Measurements from ENCODE around the gene TMEM171.

The TMEM171 gene

DNA sequence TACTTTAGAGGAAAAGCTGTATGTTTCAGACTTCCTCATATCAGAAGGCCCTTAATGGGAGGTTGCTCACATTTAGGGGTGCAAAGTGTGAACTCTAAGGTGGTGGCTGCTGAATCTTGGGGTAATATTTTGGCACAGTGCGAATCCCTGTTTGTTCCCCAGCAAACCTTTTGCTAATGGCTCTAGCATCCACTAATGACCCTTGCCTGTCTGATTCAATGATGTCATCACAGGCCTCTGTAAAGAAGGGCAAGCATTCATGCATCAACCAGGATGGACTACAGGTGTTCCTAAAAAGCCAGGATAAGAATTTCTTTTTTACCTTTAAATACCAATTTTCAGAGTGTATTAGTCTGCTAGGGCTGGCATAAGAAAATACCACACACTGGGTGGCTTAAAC lies 20.4 kb downstream of the TMEM171 start:
- no peak overlapping the region for H3K27ac ChIP-seq
- TF ChIP-seq, protein P1, sequence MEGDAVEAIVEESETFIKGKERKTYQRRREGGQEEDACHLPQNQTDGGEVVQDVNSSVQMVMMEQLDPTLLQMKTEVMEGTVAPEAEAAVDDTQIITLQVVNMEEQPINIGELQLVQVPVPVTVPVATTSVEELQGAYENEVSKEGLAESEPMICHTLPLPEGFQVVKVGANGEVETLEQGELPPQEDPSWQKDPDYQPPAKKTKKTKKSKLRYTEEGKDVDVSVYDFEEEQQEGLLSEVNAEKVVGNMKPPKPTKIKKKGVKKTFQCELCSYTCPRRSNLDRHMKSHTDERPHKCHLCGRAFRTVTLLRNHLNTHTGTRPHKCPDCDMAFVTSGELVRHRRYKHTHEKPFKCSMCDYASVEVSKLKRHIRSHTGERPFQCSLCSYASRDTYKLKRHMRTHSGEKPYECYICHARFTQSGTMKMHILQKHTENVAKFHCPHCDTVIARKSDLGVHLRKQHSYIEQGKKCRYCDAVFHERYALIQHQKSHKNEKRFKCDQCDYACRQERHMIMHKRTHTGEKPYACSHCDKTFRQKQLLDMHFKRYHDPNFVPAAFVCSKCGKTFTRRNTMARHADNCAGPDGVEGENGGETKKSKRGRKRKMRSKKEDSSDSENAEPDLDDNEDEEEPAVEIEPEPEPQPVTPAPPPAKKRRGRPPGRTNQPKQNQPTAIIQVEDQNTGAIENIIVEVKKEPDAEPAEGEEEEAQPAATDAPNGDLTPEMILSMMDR (conservative IDR thresholded peaks at IDR 0.05; ENCODE audit: low read depth) = no peak
- DNase-seq (ENCODE audit: low spot score) = no peak
- ChIA-PET CTCF (interaction anchor here (0.6 kb wide), 1 partner anchor 1245 kb away, joined by 3 read pairs; no protein-coding TSS in a partner anchor), POLR2A (ENCODE audit: low non-redundant PET) (no interaction called here)

- no peak for DNase-seq (ENCODE audit: low spot score)
- ChIA-PET POLR2A (ENCODE audit: low non-redundant PET) (no interaction called here), CTCF (no interaction called here)
- TF ChIP-seq, protein P1 (conservative IDR thresholded peaks at IDR 0.05; ENCODE audit: low read depth) = no peak
- H3K27ac ChIP-seq = no peak overlapping the region
Measured at GRCh38 chr5:73142035-73142434, 21.7 kb downstream of the TMEM171 start.

DNA sequence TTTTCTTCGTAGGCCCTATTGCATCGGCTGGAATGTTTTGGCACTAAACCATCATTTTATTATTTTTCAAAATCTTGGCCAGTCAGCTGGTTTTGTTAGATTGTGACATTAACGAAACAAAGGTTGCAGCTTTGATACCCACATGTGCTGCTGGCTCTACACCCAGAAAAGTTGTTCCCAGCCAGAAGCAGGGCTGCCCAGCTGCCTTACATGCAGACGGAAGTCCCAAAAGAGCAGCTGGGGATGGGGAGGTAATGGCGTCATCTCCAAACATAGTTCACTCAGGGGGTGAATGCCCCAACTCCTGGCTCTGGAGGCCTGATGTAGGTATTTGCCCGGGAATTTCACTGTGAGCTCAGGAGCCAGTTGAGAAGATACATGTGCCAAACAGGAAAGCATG lies 23.3 kb downstream of the TMEM171 start:
- ChIA-PET CTCF (interaction anchor here (0.6 to 0.9 kb wide), 2 partner anchors 58 to 60 kb away, joined by 3 read pairs; no protein-coding TSS in a partner anchor), POLR2A (ENCODE audit: low non-redundant PET) (no interaction called here)

GRCh38 chr5:73149540-73149939 lies 29.2 kb downstream of the TMEM171 start:
- CTCF ChIA-PET = no interaction called here

More for the DNA sequence above, 23.3 kb downstream of the TMEM171 start:
- TF ChIP-seq, protein P1 (conservative IDR thresholded peaks at IDR 0.05; ENCODE audit: low read depth) = no peak
- DNase-seq (ENCODE audit: low spot score) = no peak
- H3K27ac ChIP-seq = no peak overlapping the region

GRCh38 chr5:73150876-73151275 lies 30.5 kb downstream of the TMEM171 start:
- ChIA-PET POLR2A (ENCODE audit: low non-redundant PET) (no interaction called here), CTCF (interaction anchor here (0.7 to 1.0 kb wide), 3 partner anchors 28 to 300 kb away, joined by 3 to 5 read pairs (median 3); no protein-coding TSS in a partner anchor)
- no peak for DNase-seq (ENCODE audit: low spot score)
- TF ChIP-seq, protein P1 (conservative IDR thresholded peaks at IDR 0.05; ENCODE audit: low read depth) = no peak
- no peak overlapping the region for H3K27ac ChIP-seq

More at GRCh38 chr5:73149540-73149939, 29.2 kb downstream of the TMEM171 start:
- POLR2A ChIA-PET (ENCODE audit: low non-redundant PET) = no interaction called here
- no peak for DNase-seq (ENCODE audit: low spot score)
- TF ChIP-seq, protein P1 (conservative IDR thresholded peaks at IDR 0.05; ENCODE audit: low read depth) = no peak
- no peak overlapping the region for H3K27ac ChIP-seq

DNA sequence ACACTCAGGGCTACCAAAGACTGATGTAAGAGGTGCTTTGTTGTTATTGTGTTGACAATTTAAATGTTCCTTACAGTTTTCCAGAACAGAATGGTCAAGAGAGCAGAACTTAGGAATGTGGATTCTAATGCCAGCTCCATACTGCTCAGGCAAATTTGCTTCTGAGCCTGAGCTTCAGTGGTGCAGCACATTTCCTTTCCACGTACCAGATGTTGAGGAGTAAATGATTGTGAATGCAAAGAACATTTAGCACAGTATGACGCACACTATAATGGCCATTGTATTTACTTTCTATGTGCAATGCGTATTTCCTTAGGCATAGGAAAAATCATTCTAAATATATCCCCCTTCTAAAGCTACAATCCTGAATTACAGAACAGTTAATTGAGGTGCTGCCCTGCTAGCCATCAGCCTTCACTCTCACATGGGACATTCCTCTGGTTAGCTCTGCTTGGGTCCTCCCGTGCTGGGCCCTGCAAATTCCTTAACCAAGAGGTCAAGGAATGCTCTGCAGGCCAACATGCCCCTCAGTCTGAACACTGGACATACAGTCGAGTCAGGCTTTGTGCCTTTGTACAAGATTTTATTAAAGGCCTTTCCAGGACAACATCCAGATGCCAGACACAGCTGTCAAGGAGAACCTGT lies 31.5 kb downstream of the TMEM171 start:
- ChIA-PET CTCF (interaction anchor here (0.8 to 2.6 kb wide), 5 partner anchors 9 to 299 kb away, joined by 3 to 14 read pairs (median 3); no protein-coding TSS in a partner anchor), POLR2A (ENCODE audit: low non-redundant PET) (no interaction called here)
- DNase-seq (ENCODE audit: low spot score) = no peak
- TF ChIP-seq, protein P1 (conservative IDR thresholded peaks at IDR 0.05; ENCODE audit: low read depth) = no peak
- H3K27ac ChIP-seq = no peak overlapping the region
